ENCODE results near the gene OSBPL10.
"Not testable (repeated sequence)": the region's sequence is repeated elsewhere in the genome, so short reads cannot be mapped to it uniquely, and the experiment has no call there.

OSBPL10 gene

GRCh38 chr3:31981206-31982181 is at the start of gene OSBPL10, which contains the start of gene ZNF860:
TSS of gene OSBPL10 (minus strand) at chr3:31981262. CDS start at chr3:31981179, 83 bp downstream.
TSS of gene ZNF860 (plus strand) at chr3:31981750. CDS start at chr3:31989080, 7,330 bp downstream.
- no peak for DNase-seq (ENCODE audit: low read depth, low spot score)

GRCh38 chr3:32026593-32026992 is 45.5 kb upstream of the OSBPL10 start:
- no peak for DNase-seq (ENCODE audit: low read depth, low spot score)

- no peak for DNase-seq (ENCODE audit: low read depth, low spot score)
Measured at GRCh38 chr3:32022947-32023346, 41.9 kb upstream of the OSBPL10 start.

GRCh38 chr3:32021748-32022147 is 40.7 kb upstream of the OSBPL10 start:
- DNase-seq (ENCODE audit: low read depth, low spot score): no peak

- no peak for DNase-seq (ENCODE audit: low read depth, low spot score)
Measured at GRCh38 chr3:32021155-32021554, 40.1 kb upstream of the OSBPL10 start.

- DNase-seq (ENCODE audit: low read depth, low spot score): no peak
Measured at GRCh38 chr3:32018757-32019564, 37.9 kb upstream of the OSBPL10 start.

- no peak for DNase-seq (ENCODE audit: low read depth, low spot score)
Measured at GRCh38 chr3:32017286-32017685, 36.2 kb upstream of the OSBPL10 start.

- not testable (repeated sequence) for DNase-seq (ENCODE audit: low read depth, low spot score)
Measured at GRCh38 chr3:32015638-32016037, 34.6 kb upstream of the OSBPL10 start.

- DNase-seq (ENCODE audit: low read depth, low spot score): not testable (repeated sequence)
Measured at GRCh38 chr3:32010699-32011098, 29.6 kb upstream of the OSBPL10 start.

GRCh38 chr3:32009957-32010356 is 28.9 kb upstream of the OSBPL10 start:
- no peak for DNase-seq (ENCODE audit: low read depth, low spot score)

GRCh38 chr3:32009101-32009500 is 28.0 kb upstream of the OSBPL10 start:
- no peak for DNase-seq (ENCODE audit: low read depth, low spot score)

GRCh38 chr3:32004113-32004765 is 23.2 kb upstream of the OSBPL10 start:
- DNase-seq (ENCODE audit: low read depth, low spot score): no peak

GRCh38 chr3:32003380-32003779 is 22.3 kb upstream of the OSBPL10 start:
- DNase-seq (ENCODE audit: low read depth, low spot score): no peak

- no peak for DNase-seq (ENCODE audit: low read depth, low spot score)
Measured at GRCh38 chr3:32002561-32003368, 21.7 kb upstream of the OSBPL10 start.

- no peak for DNase-seq (ENCODE audit: low read depth, low spot score)
Measured at GRCh38 chr3:32000877-32001276, 19.8 kb upstream of the OSBPL10 start.

- DNase-seq (ENCODE audit: low read depth, low spot score): no peak
Measured at GRCh38 chr3:31999907-32000439, 18.9 kb upstream of the OSBPL10 start.

GRCh38 chr3:31997500-31997899 is 16.4 kb upstream of the OSBPL10 start:
- no peak for DNase-seq (ENCODE audit: low read depth, low spot score)

- no peak for DNase-seq (ENCODE audit: low read depth, low spot score)
Measured at GRCh38 chr3:31996195-31996594, 15.1 kb upstream of the OSBPL10 start.

- DNase-seq (ENCODE audit: low read depth, low spot score): not testable (repeated sequence)
Measured at GRCh38 chr3:31995026-31995425, 14.0 kb upstream of the OSBPL10 start.

- no peak for DNase-seq (ENCODE audit: low read depth, low spot score)
Measured at GRCh38 chr3:31993843-31994242, 12.8 kb upstream of the OSBPL10 start.

- not testable (repeated sequence) for DNase-seq (ENCODE audit: low read depth, low spot score)
Measured at GRCh38 chr3:31992995-31993394, 11.9 kb upstream of the OSBPL10 start.
